A673 (cell line): ENCODE measurements around the gene LENG8.

ENCODE experiments used
- CTCF ChIP-seq: fragments of 300-800, 200-600 bp; sonication (generic); conservative IDR thresholded peaks from 2 replicates; pipeline ENCODE4 v1.5.1; 2017; ENCODE audit warnings: low read depth, mild to moderate bottlenecking, antibody characterized with exemption, low read length, moderate library complexity, mixed read lengths
- EZH2 ChIP-seq: fragments of 200-600 bp; sonication (generic); IDR thresholded peaks from 2 replicates; pipeline ENCODE4 v1.6.1; 2017; ENCODE audit warnings: borderline replicate concordance, low read depth, mild to moderate bottlenecking, mixed read lengths, antibody characterized with exemption, low read length; ENCODE audit not compliant: poor library complexity, severe bottlenecking

- no peak for TF ChIP-seq EZH2
- no peak for TF ChIP-seq CTCF
Observed at GRCh38 chr19:54428323-54429175, 20.4 kb upstream of the LENG8 start.
